ENCODE data around the gene TMEM117.
A peak's percentile ranks its signal among the peaks of the same experiment; 100 is the strongest.
"Not testable (repeated sequence)": the region's sequence is repeated elsewhere in the genome, so short reads cannot be mapped to it uniquely, and the experiment has no call there.

The TMEM117 gene

GRCh38 chr12:44334347-44334746, 498.5 kb downstream of the TMEM117 start:
- DNase-seq = no peak

- DNase-seq = no peak
Observed at GRCh38 chr12:44335030-44335429, 499.1 kb downstream of the TMEM117 start.

- DNase-seq = no peak
Observed at GRCh38 chr12:44336577-44336976, 500.7 kb downstream of the TMEM117 start.

- no peak for DNase-seq
Observed at GRCh38 chr12:44342371-44342770, 506.5 kb downstream of the TMEM117 start.

GRCh38 chr12:44347145-44347544, 511.3 kb downstream of the TMEM117 start:
- no peak for DNase-seq

GRCh38 chr12:44357494-44357893, 521.6 kb downstream of the TMEM117 start:
- DNase-seq = no peak

- no peak for DNase-seq
Observed at GRCh38 chr12:44358636-44359035, 522.8 kb downstream of the TMEM117 start.

GRCh38 chr12:44362947-44363346, 527.1 kb downstream of the TMEM117 start:
- no peak for DNase-seq

- DNase-seq = no peak
Observed at GRCh38 chr12:44367136-44367535, 531.3 kb downstream of the TMEM117 start.

- DNase-seq = no peak
Observed at GRCh38 chr12:44367916-44368315, 532.0 kb downstream of the TMEM117 start.

- no peak for DNase-seq
Observed at GRCh38 chr12:44369998-44370397, 534.1 kb downstream of the TMEM117 start.

GRCh38 chr12:44370982-44371381, 535.1 kb downstream of the TMEM117 start:
- DNase-seq = no peak

GRCh38 chr12:44372259-44372658, 536.4 kb downstream of the TMEM117 start:
- DNase-seq = no peak

GRCh38 chr12:44375694-44376093, 539.8 kb downstream of the TMEM117 start:
- DNase-seq = no peak

- DNase-seq = peak; percentile 93
Observed at GRCh38 chr12:44377443-44378187, 541.7 kb downstream of the TMEM117 start.

- not testable (repeated sequence) for DNase-seq
Observed at GRCh38 chr12:44379113-44379512, 543.2 kb downstream of the TMEM117 start.

- DNase-seq = no peak
Observed at GRCh38 chr12:44379831-44380230, 544.0 kb downstream of the TMEM117 start.

- no peak for DNase-seq
Observed at GRCh38 chr12:44380861-44381260, 545.0 kb downstream of the TMEM117 start.

- no peak for DNase-seq
Observed at GRCh38 chr12:44381341-44381740, 545.5 kb downstream of the TMEM117 start.

GRCh38 chr12:44384136-44384535, 548.3 kb downstream of the TMEM117 start:
- peak; percentile 40 for DNase-seq

- DNase-seq = no peak
Observed at GRCh38 chr12:44385964-44386363, 550.1 kb downstream of the TMEM117 start.

GRCh38 chr12:44387581-44387980, 551.7 kb downstream of the TMEM117 start:
- no peak for DNase-seq

GRCh38 chr12:44389038-44389437, 553.2 kb downstream of the TMEM117 start:
- peak; percentile 28 for DNase-seq

- DNase-seq = peak; percentile 78
Observed at GRCh38 chr12:44389896-44390295, 554.0 kb downstream of the TMEM117 start.

- DNase-seq = peak; percentile 29
Observed at GRCh38 chr12:44397631-44398030, 561.8 kb downstream of the TMEM117 start.
